GM23338 (cell line): ENCODE measurements around the gene USP37. TPM values are rescaled to one million over a fixed set of nuclear protein-coding genes. Genes with fewer than 3 reads are reported as not detected.

Source experiments
- ATAC-seq: fragments of 200-7000 bp; cut with Tn5 transposase; 3 replicates; pipeline ENCODE4 v1.9.1; 2020
- DNase-seq: peaks from one replicate; pipeline ENCODE4 v3.0.0-alpha.2; 2015; ENCODE audit warnings: low spot score
- H2AFZ ChIP-seq: fragments of 200-600 bp; sonication (generic); 2 replicates; pipeline ENCODE4 v1.8.0; 2016; ENCODE audit warnings: antibody characterized with exemption, mild to moderate bottlenecking, moderate library complexity
- H3F3A ChIP-seq: fragments of 200-600 bp; sonication (generic); replicated peaks from 2 replicates; pipeline ENCODE4 v1.8.0; 2017; ENCODE audit warnings: antibody characterized with exemption, mixed run types, low read depth
- H3K27ac ChIP-seq: fragments of 200-600 bp; sonication (generic); 2 replicates; pipeline ENCODE4 v1.6.1; 2016; ENCODE audit warnings: low read depth
- H3K27me3 ChIP-seq: fragments of 200-600 bp; sonication (generic); 2 replicates; pipeline ENCODE4 v1.8.0; 2016; ENCODE audit warnings: mild to moderate bottlenecking, mixed run types, moderate library complexity; ENCODE audit not compliant: insufficient read depth
- H3K36me3 ChIP-seq: fragments of 200-600 bp; sonication (generic); 2 replicates; pipeline ENCODE4 v1.8.0; 2016; ENCODE audit warnings: mild to moderate bottlenecking; ENCODE audit not compliant: insufficient read depth
- H3K4me1 ChIP-seq: fragments of 200-600 bp; sonication (generic); 2 replicates; pipeline ENCODE4 v1.8.0; 2016; ENCODE audit warnings: mild to moderate bottlenecking, moderate library complexity; ENCODE audit not compliant: insufficient read depth
- H3K4me2 ChIP-seq: fragments of 200-600 bp; sonication (generic); 2 replicates; pipeline ENCODE4 v1.7.1; 2017; ENCODE audit warnings: mixed run types
- H3K4me3 ChIP-seq: fragments of 200-600 bp; sonication (generic); 2 replicates; pipeline ENCODE4 v1.6.1; 2016; ENCODE audit warnings: mixed run types
- H3K79me2 ChIP-seq: fragments of 200-600 bp; sonication (generic); replicated peaks from 2 replicates; pipeline ENCODE4 v1.8.0; 2017; ENCODE audit warnings: mild to moderate bottlenecking; ENCODE audit not compliant: insufficient read depth
- H3K9me2 ChIP-seq: fragments of 200-600 bp; sonication (generic); 2 replicates; pipeline ENCODE4 v1.8.0; 2017; ENCODE audit not compliant: insufficient read depth
- H4K20me1 ChIP-seq: fragments of 200-600 bp; sonication (generic); replicated peaks from 2 replicates; pipeline ENCODE4 v1.8.0; 2017; ENCODE audit warnings: mild to moderate bottlenecking; ENCODE audit not compliant: insufficient read depth
- H3K27ac Mint-ChIP-seq: 2 replicates; pipeline ENCODE4 v1.8.0; 2020; ENCODE audit warnings: inconsistent platforms, mild to moderate bottlenecking, moderate library complexity, mixed read lengths
- H3K27me3 Mint-ChIP-seq: 3 replicates; pipeline ENCODE4 v1.8.0; 2022; ENCODE audit warnings: low read depth, mild to moderate bottlenecking, moderate library complexity, mixed read lengths, inconsistent platforms; ENCODE audit not compliant: insufficient read depth, poor library complexity
- H3K36me3 Mint-ChIP-seq: 3 replicates; pipeline ENCODE4 v1.8.0; 2021; ENCODE audit warnings: low read depth, mild to moderate bottlenecking, inconsistent platforms, moderate library complexity, mixed read lengths
- H3K4me1 Mint-ChIP-seq: 3 replicates; pipeline ENCODE4 v1.8.0; 2020; ENCODE audit warnings: mild to moderate bottlenecking, inconsistent platforms, mixed read lengths
- H3K4me3 Mint-ChIP-seq: 3 replicates; pipeline ENCODE4 v1.8.0; 2021; ENCODE audit warnings: moderate library complexity, mild to moderate bottlenecking, inconsistent platforms, mixed read lengths
- H3K9me3 Mint-ChIP-seq: 3 replicates; pipeline ENCODE4 v1.8.0; 2020; ENCODE audit warnings: moderate library complexity, mild to moderate bottlenecking, inconsistent platforms, mixed read lengths
- CREB1 ChIP-seq: fragments of 250-450 bp; sonication (Bioruptor Pico); IDR thresholded peaks from 2 replicates; pipeline ENCODE4 v1.5.0; 2020; ENCODE audit warnings: low read depth, mild to moderate bottlenecking, moderate library complexity
- CTCF ChIP-seq, 2 experiments: fragments of 200-600 bp in 1 of 2; sonication (generic) in 1 of 2; conservative IDR thresholded peaks; 2 replicates each; pipeline versions ENCODE4 v1.5.1 to v1.6.1; 2016 to 2017; ENCODE audit warnings: antibody characterized with exemption in 2 of 2, low read depth in 2 of 2, mild to moderate bottlenecking in 2 of 2, moderate library complexity in 1 of 2
- ETS1 ChIP-seq: IDR thresholded peaks from 2 replicates; pipeline ENCODE4 v1.6.1; 2016; ENCODE audit warnings: antibody characterized with exemption
- EZH2 ChIP-seq: fragments of 200-600 bp; sonication (generic); IDR thresholded peaks from one replicate; pipeline ENCODE4 v1.8.0; 2017; ENCODE audit warnings: antibody characterized with exemption, mild to moderate bottlenecking, low read depth; ENCODE audit not compliant: unreplicated experiment
- EZH2phosphoT487 ChIP-seq: fragments of 200-600 bp; sonication (generic); IDR thresholded peaks from one replicate; pipeline ENCODE4 v1.8.1; 2018; ENCODE audit warnings: antibody characterized with exemption; ENCODE audit not compliant: unreplicated experiment
- JUNB ChIP-seq: IDR thresholded peaks from one replicate; pipeline ENCODE4 v1.6.1; 2016; ENCODE audit warnings: antibody characterized with exemption; ENCODE audit not compliant: unreplicated experiment
- POLR2AphosphoS5 ChIP-seq: IDR thresholded peaks from 2 replicates; pipeline ENCODE4 v1.6.1; 2016; ENCODE audit warnings: antibody characterized with exemption, low read depth
- REST ChIP-seq: IDR thresholded peaks from one replicate; pipeline ENCODE4 v1.6.1; 2018; ENCODE audit warnings: antibody characterized with exemption; ENCODE audit not compliant: unreplicated experiment
- STAT1 ChIP-seq: IDR thresholded peaks from one replicate; pipeline ENCODE4 v1.6.1; 2016; ENCODE audit warnings: antibody characterized with exemption; ENCODE audit not compliant: unreplicated experiment
- ZNF114 ChIP-seq: fragments of 250-450 bp; sonication (Bioruptor Pico); IDR thresholded peaks from 2 replicates; pipeline ENCODE4 v1.5.0; 2020; ENCODE audit warnings: mild to moderate bottlenecking, moderate library complexity
- ZNF331 ChIP-seq: fragments of 250-450 bp; sonication (Bioruptor Pico); IDR thresholded peaks from 2 replicates; pipeline ENCODE4 v1.5.0; 2020; ENCODE audit warnings: low read depth, mild to moderate bottlenecking, moderate library complexity
- ZNF462 ChIP-seq: fragments of 250-450 bp; sonication (Bioruptor Pico); IDR thresholded peaks from 2 replicates; pipeline ENCODE4 v1.5.0; 2020; ENCODE audit warnings: mild to moderate bottlenecking, moderate library complexity
- polyA plus RNA-seq: library from polyadenylated mRNA; unstranded; fragments of >200 nt; fragmentation: Nextera tagmentation; extraction: Ambion mirVana; gene quantifications from 2 replicates; pipeline ENCODE4 v1.2.1, GENCODE V29; 2016
- total RNA-seq: library from RNA; depleted of rRNA; stranded (reverse); fragments of >200 nt; shearing (Covaris generic); gene quantifications from 2 replicates; pipeline ENCODE4 v1.2.3, GENCODE V29; 2014

The USP37 gene
- total and polyA plus RNA-seq, 2 experiments from 2014 or later, result 8.2 to 21.0 TPM

GRCh38 chr2:218518876-218519275 is 49.3 kb downstream of the USP37 start:
- Mint-ChIP-seq H3K27ac (no peak overlapping the region), H3K4me1 (no peaks in the 10 kb centered on the region), H3K4me3 (no peak overlapping the region), H3K36me3 (peaks cover 24% of the 10 kb centered on the region), H3K27me3 (no peaks in the 10 kb centered on the region), H3K9me3 (no peaks in the 10 kb centered on the region; the same call in 2 of the 3 replicates)
- ATAC-seq (no peak), DNase-seq (no peak)
- no peaks in the 10 kb centered on the region for H3K9me2 ChIP-seq
- no peaks in the 10 kb centered on the region for H3F3A ChIP-seq
- no peak overlapping the region for H2AFZ ChIP-seq
- H4K20me1 ChIP-seq, result peaks cover 9% of the 10 kb centered on the region; the same call in 1 of the 2 replicates
- no peak overlapping the region for H3K4me2 ChIP-seq
- no peaks in the 10 kb centered on the region for H3K27me3 ChIP-seq
- H3K4me1 ChIP-seq, result no peaks in the 10 kb centered on the region
- no peaks in the 10 kb centered on the region; the same call in 1 of the 2 replicates for H3K36me3 ChIP-seq
- no peak overlapping the region for H3K27ac ChIP-seq
- peaks cover 14% of the 10 kb centered on the region for H3K79me2 ChIP-seq
- H3K4me3 ChIP-seq, result no peak overlapping the region
- TF ChIP-seq REST (no peak), POLR2AphosphoS5 (no peak), ZNF114 (CRISPR knock-in tag) (no peak), CREB1 (CRISPR knock-in tag) (no peak), ZNF462 (CRISPR knock-in tag) (no peak), ETS1 (no peak), ZNF331 (CRISPR knock-in tag) (no peak), STAT1 (no peak), EZH2 (no peak), JUNB (no peak), EZH2phosphoT487 (no peak), CTCF (conservative IDR thresholded peaks at IDR 0.05; ENCODE audit: low read depth in 2 of 2) (no peak)
